GM18861 (cell line): ENCODE data around the gene ZNF460.
A peak's percentile ranks its signal among the peaks of the same experiment; 100 is the strongest.
"Not testable (repeated sequence)": the region's sequence is repeated elsewhere in the genome, so short reads cannot be mapped to it uniquely, and the experiment has no call there.

ENCODE experiments used
- ATAC-seq: cut with Tn5 transposase; IDR thresholded peaks from one replicate; pipeline ENCODE4 v1.9.1; 2021; ENCODE audit not compliant: unreplicated experiment

The ZNF460 gene

GRCh38 chr19:57280165-57280961 is at the start of gene ZNF460:
Gene ZNF460, plus strand, starts transcription at chr19:57280485. Its CDS starts 322 bp downstream, at chr19:57280807.
- ATAC-seq: peak; percentile 49

- no peak for ATAC-seq
Measured at GRCh38 chr19:57231686-57232085, 48.6 kb upstream of the ZNF460 start.

- no peak for ATAC-seq
Measured at GRCh38 chr19:57233207-57233606, 47.1 kb upstream of the ZNF460 start.

- no peak for ATAC-seq
Measured at GRCh38 chr19:57239982-57240310, 40.3 kb upstream of the ZNF460 start.

GRCh38 chr19:57240311-57241090 is 39.8 kb upstream of the ZNF460 start, which contains the start of gene ZNF805:
Gene ZNF805, plus strand, starts transcription at chr19:57240632. Its CDS starts 260 bp downstream, at chr19:57240892.
- ATAC-seq: peak; percentile 80

GRCh38 chr19:57241176-57241575 is 39.1 kb upstream of the ZNF460 start:
- ATAC-seq: no peak

GRCh38 chr19:57242821-57243220 is 37.5 kb upstream of the ZNF460 start:
- no peak for ATAC-seq

GRCh38 chr19:57244513-57244912 is 35.8 kb upstream of the ZNF460 start:
- no peak for ATAC-seq

- no peak for ATAC-seq
Measured at GRCh38 chr19:57245066-57245465, 35.2 kb upstream of the ZNF460 start.

GRCh38 chr19:57245959-57246358 is 34.3 kb upstream of the ZNF460 start:
- no peak for ATAC-seq

- no peak for ATAC-seq
Measured at GRCh38 chr19:57248646-57249045, 31.6 kb upstream of the ZNF460 start.

GRCh38 chr19:57249329-57249728 is 31.0 kb upstream of the ZNF460 start:
- ATAC-seq: no peak

GRCh38 chr19:57253767-57254166 is 26.5 kb upstream of the ZNF460 start:
- not testable (repeated sequence) for ATAC-seq

GRCh38 chr19:57262044-57262443 is 18.2 kb upstream of the ZNF460 start:
- no peak for ATAC-seq

- no peak for ATAC-seq
Measured at GRCh38 chr19:57263244-57263741, 17.0 kb upstream of the ZNF460 start.

GRCh38 chr19:57267291-57267690 is 13.0 kb upstream of the ZNF460 start:
- no peak for ATAC-seq

- ATAC-seq: no peak
Measured at GRCh38 chr19:57269515-57270250, 10.6 kb upstream of the ZNF460 start.

- no peak for ATAC-seq
Measured at GRCh38 chr19:57271280-57271679, 9.0 kb upstream of the ZNF460 start.

- no peak for ATAC-seq
Measured at GRCh38 chr19:57273014-57273413, 7.3 kb upstream of the ZNF460 start.

GRCh38 chr19:57276430-57276829 is 3.9 kb upstream of the ZNF460 start:
- no peak for ATAC-seq

GRCh38 chr19:57278481-57278880 is 1.8 kb upstream of the ZNF460 start:
- ATAC-seq: not testable (repeated sequence)
